ENCODE data around the gene SH2D1A. TPM values are rescaled to one million over a fixed set of nuclear protein-coding genes. Genes with fewer than 3 reads are reported as not detected.

SH2D1A gene
- total RNA-seq, 2 donors from 2014 or later = 0.71 to 1.4 TPM

- DNase-seq (ENCODE audit: low spot score) (no peak), ATAC-seq (ENCODE audit: insufficient number of reproducible peaks, low FRiP score, low read depth) (no peak)
- no peaks in the 10 kb centered on the region for H3K27me3 ChIP-seq (replicated peaks; ENCODE audit: insufficient read depth)
- no peak overlapping the region for H3K27ac ChIP-seq
- no peaks in the 10 kb centered on the region for H3K36me3 ChIP-seq
- H3K9me3 ChIP-seq = no peaks in the 10 kb centered on the region
- no peak overlapping the region for H3K4me3 ChIP-seq
- no peaks in the 10 kb centered on the region for H3K4me1 ChIP-seq (ENCODE audit: control insufficient read depth in 1 of 2, low read depth in 2 of 2)
- TF ChIP-seq CTCF (IDR thresholded peaks at IDR 0.05) = no peak
Measured at GRCh38 chrX:124354648-124355047, 8.3 kb downstream of the SH2D1A start.

- no peak overlapping the region for H3K4me3 ChIP-seq
- TF ChIP-seq CTCF (IDR thresholded peaks at IDR 0.05) = no peak
- no peaks in the 10 kb centered on the region for H3K4me1 ChIP-seq (ENCODE audit: control insufficient read depth in 1 of 2, low read depth in 2 of 2)
- H3K36me3 ChIP-seq = no peaks in the 10 kb centered on the region
- no peak for ATAC-seq (ENCODE audit: insufficient number of reproducible peaks, low FRiP score, low read depth)
- H3K27ac ChIP-seq = no peak overlapping the region
- DNase-seq (ENCODE audit: low spot score) = no peak
- no peaks in the 10 kb centered on the region for H3K9me3 ChIP-seq
- H3K27me3 ChIP-seq (replicated peaks; ENCODE audit: insufficient read depth) = no peaks in the 10 kb centered on the region
Measured at GRCh38 chrX:124358800-124359383, 12.5 kb downstream of the SH2D1A start.

GRCh38 chrX:124362072-124362471 is 15.7 kb downstream of the SH2D1A start:
- no peak for TF ChIP-seq CTCF (IDR thresholded peaks at IDR 0.05)
- no peaks in the 10 kb centered on the region for H3K9me3 ChIP-seq
- no peak for ATAC-seq (ENCODE audit: insufficient number of reproducible peaks, low FRiP score, low read depth)

GRCh38 chrX:124362761-124363160 is 16.4 kb downstream of the SH2D1A start:
- Histone ChIP-seq H3K9me3 (no peaks in the 10 kb centered on the region), H3K27me3 (replicated peaks; ENCODE audit: insufficient read depth) (no peaks in the 10 kb centered on the region), H3K27ac (no peak overlapping the region), H3K36me3 (no peaks in the 10 kb centered on the region), H3K4me1 (ENCODE audit: control insufficient read depth in 1 of 2, low read depth in 2 of 2) (no peaks in the 10 kb centered on the region), H3K4me3 (no peak overlapping the region)
- ATAC-seq (ENCODE audit: insufficient number of reproducible peaks, low FRiP score, low read depth) = no peak
- DNase-seq (ENCODE audit: low spot score) = no peak
- TF ChIP-seq CTCF (IDR thresholded peaks at IDR 0.05) = no peak

More at GRCh38 chrX:124362072-124362471, 15.7 kb downstream of the SH2D1A start:
- no peak for DNase-seq (ENCODE audit: low spot score)
- H3K4me1 ChIP-seq (ENCODE audit: control insufficient read depth in 1 of 2, low read depth in 2 of 2) = no peaks in the 10 kb centered on the region
- no peaks in the 10 kb centered on the region for H3K36me3 ChIP-seq
- no peak overlapping the region for H3K4me3 ChIP-seq
- no peaks in the 10 kb centered on the region for H3K27me3 ChIP-seq (replicated peaks; ENCODE audit: insufficient read depth)
- H3K27ac ChIP-seq = no peak overlapping the region

- no peaks in the 10 kb centered on the region for H3K27me3 ChIP-seq (replicated peaks; ENCODE audit: insufficient read depth)
- H3K4me3 ChIP-seq = no peak overlapping the region
- H3K36me3 ChIP-seq = no peaks in the 10 kb centered on the region
- DNase-seq (ENCODE audit: low spot score) = no peak
- TF ChIP-seq CTCF (IDR thresholded peaks at IDR 0.05) = no peak
- H3K4me1 ChIP-seq (ENCODE audit: control insufficient read depth in 1 of 2, low read depth in 2 of 2) = no peaks in the 10 kb centered on the region
- no peak overlapping the region for H3K27ac ChIP-seq
- no peaks in the 10 kb centered on the region for H3K9me3 ChIP-seq
- no peak for ATAC-seq (ENCODE audit: insufficient number of reproducible peaks, low FRiP score, low read depth)
Measured at GRCh38 chrX:124369722-124370121, 23.4 kb downstream of the SH2D1A start.

All from thoracic aorta (tissue), 2 donors.